ENCODE results near the gene ZNF200.

DNA sequence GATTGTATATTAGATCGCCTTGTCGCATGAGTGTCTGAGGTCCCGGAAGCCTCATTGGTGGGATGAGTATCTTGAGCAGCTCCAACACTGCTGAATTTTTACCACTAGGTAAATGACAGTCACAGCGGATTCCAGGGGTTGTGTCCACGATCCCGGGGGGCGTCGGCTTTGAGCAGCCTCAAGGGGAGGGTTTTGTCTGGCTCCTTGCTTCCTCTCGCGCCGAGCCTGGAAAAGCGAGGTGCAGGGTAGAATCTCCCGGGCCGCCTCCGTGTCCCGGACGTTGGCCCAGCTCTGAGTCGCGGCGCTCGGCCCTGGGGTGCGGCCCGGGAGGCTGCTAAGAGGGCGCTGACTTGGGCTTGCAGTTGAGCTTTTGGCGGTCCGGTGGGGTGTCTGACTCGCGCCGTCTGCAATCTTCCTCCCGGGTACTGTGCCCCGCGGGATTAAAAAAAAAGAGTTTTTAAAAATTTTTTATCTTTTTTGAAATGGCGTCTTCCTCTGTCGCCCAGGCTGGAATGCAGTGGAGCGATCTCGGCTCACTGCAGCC, 42.4 kb downstream of the ZNF200 start:
- TF ChIP-seq, protein P1, sequence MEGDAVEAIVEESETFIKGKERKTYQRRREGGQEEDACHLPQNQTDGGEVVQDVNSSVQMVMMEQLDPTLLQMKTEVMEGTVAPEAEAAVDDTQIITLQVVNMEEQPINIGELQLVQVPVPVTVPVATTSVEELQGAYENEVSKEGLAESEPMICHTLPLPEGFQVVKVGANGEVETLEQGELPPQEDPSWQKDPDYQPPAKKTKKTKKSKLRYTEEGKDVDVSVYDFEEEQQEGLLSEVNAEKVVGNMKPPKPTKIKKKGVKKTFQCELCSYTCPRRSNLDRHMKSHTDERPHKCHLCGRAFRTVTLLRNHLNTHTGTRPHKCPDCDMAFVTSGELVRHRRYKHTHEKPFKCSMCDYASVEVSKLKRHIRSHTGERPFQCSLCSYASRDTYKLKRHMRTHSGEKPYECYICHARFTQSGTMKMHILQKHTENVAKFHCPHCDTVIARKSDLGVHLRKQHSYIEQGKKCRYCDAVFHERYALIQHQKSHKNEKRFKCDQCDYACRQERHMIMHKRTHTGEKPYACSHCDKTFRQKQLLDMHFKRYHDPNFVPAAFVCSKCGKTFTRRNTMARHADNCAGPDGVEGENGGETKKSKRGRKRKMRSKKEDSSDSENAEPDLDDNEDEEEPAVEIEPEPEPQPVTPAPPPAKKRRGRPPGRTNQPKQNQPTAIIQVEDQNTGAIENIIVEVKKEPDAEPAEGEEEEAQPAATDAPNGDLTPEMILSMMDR (IDR thresholded peaks at IDR 0.05): no peak
- no peak for TF ChIP-seq EZH2 (IDR thresholded peaks at IDR 0.05; ENCODE audit: borderline replicate concordance, insufficient read depth, low read depth, low read length, poor library complexity, severe bottlenecking)

Measured in B cell (primary cell).